GM19043 (cell line): Measurements from ENCODE around the gene SH3BP2.
A peak's percentile ranks its signal among the peaks of the same experiment; 100 is the strongest.

Source experiments
- ATAC-seq: cut with Tn5 transposase; IDR thresholded peaks from one replicate; pipeline ENCODE4 v1.9.1; 2021; ENCODE audit warnings: low read depth; ENCODE audit not compliant: unreplicated experiment

SH3BP2 gene

DNA sequence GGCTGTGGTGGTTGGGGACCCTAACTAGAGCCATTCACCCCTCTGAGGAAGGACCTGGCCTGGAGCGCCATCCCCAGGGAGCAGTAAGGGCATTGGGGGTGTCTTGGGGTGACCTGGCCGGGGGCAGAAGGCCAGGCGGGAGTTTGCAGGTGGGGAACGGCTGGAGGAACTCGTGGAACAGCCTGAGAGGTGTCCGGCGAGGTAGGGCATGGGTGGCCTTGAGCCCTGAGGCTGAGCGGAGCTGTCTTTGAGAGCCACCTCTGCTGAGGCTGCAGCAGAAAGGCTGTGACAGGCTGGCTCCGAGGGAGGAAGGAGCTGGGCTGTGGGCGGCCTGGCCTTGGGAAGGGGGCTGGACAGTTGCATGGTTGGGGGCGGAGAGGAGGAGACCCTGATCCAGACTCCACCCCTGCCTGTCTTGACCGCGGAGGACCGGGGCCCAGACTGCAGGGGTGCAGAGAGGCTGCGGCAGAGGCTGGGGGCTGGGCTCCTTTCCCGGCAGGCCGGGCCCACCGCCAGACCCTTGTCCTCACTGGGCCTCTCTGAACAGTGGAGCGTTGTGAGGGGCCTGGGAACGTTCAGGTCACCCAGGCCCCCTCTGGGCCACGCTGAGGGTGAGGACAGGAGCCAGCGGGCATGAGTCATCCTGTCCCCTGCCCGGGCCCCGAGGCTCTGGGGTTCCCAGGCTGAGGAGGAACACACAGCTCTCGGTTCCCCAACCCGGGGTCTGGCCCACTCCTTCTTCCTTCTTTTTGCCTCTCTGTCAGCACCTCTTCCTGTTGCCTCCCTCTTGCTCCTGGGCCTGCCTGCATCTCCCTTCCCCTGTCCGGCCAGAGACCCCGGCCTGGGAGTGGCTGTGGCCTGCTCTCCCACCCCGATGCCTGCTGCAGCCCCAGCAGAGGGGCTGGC, 8.1 kb downstream of the SH3BP2 start:
- ATAC-seq: peak; percentile 50

DNA sequence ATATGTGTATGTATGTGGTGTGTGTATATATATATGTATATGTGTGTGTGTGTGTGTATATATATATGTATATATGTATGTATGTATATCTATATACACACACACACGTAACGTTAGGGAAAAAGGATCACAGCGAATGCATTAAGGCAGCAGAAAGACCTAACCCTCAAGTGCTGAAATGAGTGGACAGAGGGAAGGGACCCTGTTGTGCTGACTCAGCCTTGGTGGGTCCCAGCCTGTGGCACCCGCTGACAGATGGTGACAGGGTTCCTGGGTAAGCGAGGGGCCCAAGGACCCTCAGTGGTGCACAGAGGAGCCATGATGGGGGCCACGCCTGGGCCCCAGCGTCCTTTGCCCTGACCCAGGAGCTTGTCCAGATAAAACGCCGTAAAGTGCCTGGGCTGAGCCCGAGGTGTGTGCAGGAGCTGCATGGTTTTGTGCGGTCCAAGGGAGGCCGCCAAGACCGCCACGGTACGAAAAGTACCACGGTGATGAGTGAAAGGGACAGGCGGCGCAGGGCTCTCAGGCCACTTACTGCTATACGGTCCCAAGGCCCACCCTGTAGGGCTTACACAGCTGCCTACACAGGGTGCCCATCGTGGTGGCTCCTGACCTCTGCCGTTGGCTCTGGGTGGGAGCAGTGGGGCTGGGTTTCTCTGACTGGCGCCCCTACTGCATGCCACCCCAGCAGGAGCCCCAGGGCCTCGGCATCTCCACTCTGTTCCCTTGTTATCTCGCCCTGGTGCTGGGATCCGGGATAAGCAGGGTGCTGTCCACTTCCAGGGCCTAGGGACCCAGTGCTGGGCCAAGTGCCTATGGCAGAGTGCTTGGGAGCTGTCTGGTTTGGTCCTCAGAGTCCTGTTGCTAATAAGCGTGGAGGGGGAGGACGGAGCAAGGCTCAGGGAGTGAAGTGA, 10.0 kb downstream of the SH3BP2 start:
- ATAC-seq: no peak

DNA sequence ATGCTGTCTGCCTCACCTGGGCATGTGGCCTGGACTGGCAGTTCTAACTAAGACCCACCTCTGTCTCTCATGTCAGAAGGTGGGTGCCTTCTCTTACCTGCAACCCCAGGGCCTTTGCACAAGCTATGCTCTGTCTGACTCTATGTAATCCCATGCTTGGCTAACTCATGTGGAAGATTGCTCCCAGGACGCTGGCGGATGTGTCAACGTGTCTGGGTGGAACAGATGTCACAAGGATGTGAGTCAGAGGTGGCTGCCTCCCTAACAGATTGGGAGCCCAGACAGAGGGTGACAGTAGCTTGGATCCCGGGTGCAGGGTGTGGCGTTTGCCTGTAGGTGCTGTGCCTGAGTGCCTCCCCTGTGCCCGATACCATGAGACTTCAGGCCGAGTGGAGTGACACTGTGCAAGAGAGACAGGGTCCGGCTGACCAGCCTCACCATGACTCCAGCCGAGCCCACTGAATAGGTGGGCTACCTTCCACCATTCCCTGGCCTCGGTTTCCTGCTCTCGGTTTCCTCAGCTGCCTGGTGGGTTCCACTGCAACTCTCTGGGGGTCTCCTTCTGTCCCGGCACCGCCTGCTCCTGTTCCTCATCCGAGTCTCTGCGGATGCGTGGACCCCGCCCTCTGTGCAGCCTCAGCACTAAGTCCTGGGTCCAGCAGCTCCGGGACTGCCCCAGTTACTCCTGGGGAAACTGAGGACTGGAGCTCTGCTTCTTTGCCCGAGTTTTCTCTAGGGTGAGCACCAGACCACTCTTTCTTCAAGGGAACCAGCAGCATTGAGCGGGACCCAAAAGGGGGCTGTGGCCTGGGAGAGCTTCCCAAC, 11.0 kb downstream of the SH3BP2 start:
- no peak for ATAC-seq

DNA sequence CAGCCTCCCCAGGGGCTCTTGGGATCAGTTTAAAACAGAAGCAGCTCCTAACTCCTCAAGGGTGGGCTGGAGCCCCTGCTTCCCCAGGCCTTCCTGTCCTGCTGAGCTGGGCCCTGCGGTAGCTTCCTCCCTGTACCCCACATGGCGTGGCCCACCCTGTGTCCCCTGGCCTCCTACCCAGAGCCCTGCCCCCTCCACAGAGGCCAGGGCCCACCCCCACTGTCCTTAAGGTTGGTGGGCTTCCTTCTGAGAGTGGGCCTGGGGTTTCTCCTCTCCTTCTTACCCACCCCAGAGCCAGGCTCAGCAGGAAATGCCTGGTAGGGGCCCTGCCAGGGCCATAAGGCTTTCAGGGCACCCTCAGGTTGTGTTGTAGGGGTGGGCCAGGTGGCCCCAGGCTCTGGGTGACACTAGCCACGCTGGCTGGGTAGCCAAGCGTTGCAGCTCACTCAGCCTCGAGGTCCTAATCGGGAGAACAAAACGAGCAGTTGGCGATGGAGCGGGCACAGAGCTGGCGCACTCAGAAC, 11.6 kb downstream of the SH3BP2 start:
- ATAC-seq: no peak

DNA sequence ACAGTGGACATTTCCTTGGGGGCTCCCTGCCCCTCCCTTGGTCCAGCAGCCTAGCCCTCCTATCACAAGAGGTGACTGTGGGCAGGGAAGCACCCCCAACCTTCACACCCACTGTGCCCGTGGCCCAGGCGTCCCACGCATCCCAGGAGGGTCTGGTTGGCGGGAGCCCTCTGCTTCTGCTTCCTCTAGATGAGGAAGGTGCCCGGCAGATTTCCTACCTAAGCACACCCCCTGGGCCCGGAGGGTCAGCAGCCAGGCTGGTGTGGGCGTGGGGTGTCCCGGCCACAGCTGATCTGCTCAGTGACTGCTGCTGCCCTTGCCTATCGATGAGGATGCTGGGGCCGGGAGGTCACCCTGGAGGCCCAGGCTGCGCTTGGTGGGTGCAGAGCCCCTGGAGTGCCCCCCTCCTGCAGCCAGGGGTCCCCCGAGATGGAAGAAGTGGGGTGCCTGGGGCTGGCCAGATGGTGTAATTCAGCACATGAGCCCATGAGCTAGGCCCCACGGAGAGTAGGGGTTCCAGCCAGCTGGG, 12.2 kb downstream of the SH3BP2 start:
- ATAC-seq: no peak

DNA sequence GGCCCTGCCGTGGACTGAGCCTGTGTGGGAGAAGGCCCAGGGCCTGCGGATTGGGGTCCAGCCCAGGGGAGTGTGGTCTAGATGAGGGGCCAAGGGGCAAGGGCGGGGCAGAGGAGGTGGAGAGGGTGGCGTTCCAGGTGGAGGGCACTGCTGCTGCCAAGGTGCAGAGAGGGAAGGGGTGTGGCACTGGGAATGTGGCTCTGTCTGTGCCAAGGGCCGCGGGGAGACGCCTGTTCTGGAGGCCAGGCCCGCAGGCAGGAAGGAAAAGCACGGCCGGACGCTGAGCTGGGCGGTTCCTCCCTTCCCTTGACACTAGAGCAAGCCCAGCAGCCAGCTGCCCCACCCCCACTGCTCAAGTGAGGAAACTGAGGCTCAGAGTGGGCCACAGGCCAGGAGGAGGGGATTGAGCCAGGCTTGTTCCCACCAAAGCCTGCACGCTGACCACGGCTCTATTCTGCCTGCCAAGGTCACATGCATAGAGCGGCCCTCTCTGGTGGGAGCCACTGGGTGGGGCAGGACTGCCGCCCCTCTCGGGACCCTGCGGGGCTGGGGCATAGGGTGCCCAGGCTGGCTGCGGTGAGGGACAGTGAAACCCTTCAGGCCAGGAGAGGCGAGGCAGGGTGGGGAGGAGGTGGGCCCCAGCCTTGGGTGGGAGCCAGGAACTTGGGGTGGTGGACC, 13.0 kb downstream of the SH3BP2 start:
- ATAC-seq: no peak

DNA sequence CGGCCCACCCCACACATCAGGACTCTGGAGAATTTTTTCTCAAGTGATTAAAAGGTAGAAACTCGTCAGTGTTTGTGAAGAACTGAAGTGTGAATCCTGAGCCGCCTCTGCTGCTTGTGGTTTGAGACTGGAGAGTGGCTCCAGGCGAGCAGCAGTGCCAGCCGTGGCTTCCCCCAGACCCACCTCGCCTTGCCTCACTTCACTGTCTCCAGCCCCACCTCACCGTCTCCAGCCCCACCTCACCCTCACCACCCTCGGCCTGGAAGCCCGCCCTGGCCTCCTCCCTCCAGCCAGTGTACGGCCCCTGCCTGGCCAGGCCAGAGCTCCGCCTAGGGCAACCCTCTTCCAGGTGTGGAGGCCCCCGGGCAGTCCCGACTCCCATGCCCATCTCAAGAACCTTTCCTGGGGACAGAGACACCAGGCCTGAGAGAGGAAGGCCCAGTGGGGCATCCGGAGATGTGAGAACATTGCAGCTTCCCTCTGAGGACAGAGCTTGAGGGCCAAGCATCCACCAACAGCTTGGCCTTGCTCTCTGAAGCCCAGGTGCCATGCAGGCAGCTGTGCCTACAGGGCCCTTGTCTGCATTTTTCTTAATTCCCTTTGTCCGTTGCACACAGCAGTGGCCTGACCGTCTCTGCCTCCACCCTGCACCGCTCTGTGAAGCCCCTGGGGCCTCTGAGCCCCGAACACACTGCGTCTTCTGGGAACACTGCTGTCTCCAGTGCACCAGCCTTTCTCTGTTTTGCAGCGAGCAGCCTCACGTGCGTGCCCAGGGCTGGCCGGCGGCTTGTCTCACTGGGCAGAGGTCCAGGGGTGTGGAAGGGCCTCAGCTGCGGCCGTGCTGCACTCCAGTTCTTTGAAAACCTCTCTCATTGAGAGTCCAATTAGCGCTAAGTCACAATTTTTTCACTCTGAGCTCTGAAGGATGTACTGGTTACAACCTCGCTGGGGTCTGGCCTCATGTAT, 13.8 kb downstream of the SH3BP2 start:
- no peak for ATAC-seq

DNA sequence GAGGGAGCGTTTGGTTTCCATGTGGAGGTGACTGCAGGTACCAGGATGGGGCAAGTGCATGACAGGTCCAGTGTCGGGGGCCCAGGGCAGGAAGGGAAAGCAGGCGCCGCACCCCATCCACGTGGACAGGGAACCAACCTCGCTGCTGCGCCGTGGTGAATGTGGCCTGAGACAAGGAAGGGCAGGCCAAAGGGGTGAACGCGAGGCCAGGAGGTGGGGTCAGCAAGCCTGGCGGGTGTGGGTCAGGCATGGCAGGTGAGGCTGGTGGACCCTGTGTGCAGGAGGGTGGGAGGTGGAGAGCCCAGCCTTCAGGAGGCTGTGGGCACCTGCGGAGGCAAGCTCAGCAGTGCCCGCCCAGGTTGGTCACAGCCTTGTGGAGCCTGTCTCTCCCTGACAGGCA, 14.7 kb downstream of the SH3BP2 start:
- no peak for ATAC-seq

DNA sequence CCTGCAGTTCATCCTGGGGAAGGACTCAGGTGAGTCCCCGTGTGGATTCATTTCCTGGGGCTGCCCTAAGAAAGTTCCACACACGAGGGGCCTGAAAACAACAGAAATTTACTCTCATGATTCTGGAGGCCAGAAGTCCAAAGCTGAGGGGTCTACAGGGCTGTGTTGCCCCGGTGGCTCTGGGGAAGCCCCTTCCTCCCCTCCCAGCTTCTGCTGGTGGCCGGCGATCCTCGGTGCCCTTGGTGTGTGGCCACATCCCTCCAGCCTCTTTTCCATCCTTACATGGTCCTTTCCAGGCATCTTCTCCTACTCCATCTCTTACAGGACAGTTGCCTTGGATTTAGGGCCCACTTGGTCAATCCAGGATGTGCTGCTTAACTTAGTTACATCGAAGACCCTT, 15.1 kb downstream of the SH3BP2 start:
- no peak for ATAC-seq

DNA sequence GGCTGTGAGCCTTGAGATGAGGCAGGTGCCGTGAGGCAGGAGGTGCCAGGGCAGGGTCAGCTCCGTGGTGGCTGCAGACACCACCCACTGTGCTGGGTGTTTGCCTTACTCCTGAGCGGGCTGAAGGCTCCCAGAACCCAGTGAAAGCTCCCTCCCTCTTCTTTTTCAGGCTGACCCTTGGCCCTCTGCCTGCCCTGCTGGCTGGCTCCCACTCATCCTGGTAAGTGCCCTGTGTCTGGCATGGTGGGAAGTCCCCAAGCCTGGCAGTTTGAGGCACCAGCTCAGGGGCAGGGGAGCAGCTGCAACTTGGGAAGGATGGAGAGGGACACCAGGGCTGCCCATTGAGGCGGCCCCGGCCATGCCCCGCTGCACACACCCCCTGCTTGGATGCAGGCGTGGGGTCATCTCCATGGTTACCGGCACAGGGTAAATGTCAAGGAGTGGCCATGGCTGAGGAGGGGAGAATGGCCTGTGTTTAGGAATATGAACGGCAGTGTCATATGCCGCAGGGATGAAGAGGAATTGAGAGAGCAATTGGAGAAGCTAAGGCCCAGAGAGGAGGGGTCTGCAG, 16.8 kb downstream of the SH3BP2 start:
- no peak for ATAC-seq

DNA sequence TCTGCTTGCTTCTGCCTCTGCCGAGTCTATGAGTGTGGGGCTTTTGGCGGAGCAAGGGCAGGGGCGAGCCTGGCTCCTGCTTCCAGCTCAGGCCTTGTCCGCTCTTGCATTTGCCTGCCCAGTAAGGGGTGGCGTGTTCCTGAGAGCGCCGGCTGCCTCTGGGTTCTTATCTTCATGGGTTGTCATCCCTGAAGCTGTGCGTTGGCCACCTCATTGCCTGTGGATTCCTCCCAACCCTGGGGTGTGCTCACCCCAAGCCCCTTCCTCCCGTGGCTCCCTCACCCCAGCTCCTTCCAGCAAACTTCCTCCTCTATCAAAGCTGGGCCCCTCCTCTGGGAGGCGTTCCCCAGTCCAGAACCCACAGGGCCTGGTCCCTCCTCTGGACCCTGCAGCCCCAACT, 17.5 kb downstream of the SH3BP2 start:
- no peak for ATAC-seq

DNA sequence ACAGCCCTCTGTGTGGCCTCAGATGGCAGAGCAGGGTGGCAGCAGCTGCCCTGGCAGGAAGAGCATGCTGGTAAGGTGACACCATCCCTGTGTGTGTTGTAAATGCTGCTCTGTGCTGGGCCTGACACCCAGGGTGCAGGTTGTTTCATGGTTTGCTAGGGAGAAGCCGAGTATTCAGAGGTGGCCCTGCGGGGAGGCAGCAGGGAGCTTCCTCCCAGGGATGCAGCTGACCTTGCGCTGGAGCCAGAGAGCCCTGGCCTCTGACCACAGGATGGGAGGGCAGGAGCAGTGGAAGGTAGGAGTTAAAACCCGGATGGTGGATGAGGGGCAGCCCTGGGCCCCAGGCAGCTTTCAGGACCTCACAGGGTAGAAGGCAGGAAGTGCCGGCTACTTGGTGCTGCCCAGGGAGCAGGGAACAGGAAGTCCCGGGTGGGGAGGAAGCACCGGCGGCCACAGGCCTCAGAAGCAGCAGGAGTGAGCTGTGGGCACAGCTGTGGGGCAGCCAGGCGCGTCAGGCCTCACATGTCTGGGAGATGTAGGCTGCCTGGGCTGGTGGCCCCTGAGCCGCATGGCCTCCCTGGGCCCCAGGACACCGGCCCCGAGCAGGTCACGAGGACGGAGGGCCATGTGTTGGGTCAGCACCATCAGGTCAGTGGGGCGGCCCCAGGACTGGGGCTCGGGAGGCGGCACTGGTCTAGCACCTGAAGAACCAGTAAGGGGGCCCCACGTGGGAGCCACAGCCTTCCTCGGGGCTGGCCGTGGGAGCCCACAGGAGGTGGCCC, 19.1 kb downstream of the SH3BP2 start:
- ATAC-seq: peak; percentile 64

DNA sequence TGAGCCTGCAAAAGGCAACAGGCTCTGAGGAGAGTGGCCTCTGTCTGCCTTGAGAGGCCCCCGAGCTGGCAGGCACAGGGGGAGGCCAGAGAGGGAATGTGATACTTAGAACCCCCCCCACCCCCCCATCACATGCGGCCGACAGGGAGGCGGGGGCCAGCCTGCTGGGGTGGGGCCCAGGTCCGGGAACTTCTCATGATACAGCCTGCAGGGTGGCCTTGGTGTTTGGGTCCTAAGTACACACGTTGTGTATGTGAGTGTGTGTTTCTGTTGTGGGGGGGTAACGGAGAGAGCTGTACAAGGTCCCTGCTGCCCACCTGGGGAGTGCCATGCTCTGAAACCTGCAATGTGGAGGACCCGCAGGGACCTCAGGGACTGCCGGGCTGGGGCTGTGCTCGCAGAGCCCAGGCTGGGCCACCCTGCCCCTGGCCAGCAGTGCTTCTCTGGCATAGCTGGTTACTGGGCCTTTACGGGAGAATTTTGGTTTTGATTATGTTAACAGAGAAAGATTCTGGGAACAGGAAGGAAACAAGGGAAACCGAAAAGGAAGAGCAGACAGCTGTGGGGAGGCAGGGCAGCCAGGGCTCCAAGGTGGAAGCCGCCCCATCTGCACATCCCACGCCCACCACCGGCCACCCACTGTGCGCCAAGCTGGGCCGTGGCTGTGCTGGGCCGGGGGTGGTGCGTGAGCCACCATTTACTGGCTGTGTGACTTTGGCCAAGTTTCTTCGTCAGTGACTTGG, 19.9 kb downstream of the SH3BP2 start:
- no peak for ATAC-seq

DNA sequence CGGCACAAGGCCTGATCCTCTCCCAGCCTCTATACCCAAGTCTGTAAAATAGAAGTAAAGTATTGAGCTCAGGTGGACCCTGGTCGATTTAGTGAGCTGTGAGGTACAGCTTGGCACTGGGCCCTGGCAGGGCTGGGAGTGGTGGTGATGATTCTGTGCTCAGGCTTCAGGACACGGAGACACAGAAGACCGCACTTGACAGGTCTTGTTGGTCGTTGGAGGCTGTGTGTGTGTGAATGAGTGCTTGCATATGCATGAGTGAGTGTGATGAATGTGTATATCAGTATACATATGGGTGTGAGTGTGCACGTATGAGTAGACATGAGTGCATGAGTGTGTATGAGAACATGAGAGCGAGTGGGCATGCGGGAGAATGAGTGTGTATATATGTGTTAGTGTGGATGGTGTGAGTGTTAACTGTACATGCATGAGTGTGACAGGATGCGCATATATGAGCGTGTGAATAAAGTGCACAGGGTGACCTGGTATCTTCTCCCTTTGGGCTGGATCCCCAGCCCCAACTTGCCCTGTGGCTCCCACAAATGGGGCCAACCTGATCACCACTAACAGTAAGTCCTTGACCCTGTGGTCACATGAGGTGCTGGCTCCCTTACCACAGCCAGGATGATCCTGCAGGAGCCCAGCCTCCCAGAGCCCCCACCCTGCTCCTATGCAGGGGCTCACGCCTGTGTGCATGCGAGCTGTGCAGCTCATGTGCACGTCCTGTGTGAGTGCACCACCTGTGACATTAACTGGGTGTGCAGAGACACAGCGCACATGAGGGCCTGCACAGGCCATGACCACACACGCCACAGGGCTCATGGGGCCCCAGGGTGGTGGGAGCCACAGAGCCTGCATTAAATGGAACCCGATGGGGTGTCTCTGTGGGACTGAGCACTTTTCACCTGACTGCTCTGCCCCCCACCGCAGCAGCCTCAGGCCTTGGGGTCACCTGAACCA, 20.8 kb downstream of the SH3BP2 start:
- no peak for ATAC-seq

DNA sequence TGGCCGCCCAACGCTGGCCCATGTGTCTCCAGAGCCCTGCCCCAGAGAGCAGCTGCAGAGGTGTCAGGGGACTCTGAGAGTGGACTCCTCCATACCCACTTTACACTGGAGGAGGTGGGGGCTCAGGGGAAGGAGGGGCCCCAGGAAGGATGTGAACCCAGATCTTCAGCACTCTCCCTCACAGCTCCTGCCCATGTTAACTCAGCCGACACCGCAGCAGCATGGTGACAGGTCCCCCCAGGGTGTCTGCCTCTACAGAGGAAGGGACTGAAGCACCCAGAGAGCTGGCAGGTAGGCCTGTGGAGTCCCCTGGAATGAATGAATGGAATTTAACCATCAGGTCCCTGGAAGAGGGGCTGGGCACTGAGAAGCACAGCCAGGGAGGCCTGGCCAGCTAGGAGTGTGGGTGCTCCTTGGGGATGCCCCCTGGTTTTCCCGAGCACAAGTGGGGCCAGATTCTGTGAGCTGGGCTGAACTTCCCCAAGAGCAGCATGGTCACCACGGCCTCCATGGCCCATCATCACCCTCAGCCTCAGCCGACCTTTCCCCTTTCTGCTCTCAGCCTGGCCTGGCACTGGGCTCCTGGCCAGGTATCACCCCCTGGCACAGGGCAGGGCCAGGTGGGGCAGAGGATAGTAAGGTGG, 21.9 kb downstream of the SH3BP2 start:
- no peak for ATAC-seq
